GM19463 (cell line): Measurements from ENCODE around the gene STPG1.

Source experiments
- ATAC-seq: cut with Tn5 transposase; IDR thresholded peaks from one replicate; pipeline ENCODE4 v1.9.1; 2021; ENCODE audit warnings: mild to moderate bottlenecking, moderate library complexity; ENCODE audit not compliant: unreplicated experiment

The STPG1 gene

DNA sequence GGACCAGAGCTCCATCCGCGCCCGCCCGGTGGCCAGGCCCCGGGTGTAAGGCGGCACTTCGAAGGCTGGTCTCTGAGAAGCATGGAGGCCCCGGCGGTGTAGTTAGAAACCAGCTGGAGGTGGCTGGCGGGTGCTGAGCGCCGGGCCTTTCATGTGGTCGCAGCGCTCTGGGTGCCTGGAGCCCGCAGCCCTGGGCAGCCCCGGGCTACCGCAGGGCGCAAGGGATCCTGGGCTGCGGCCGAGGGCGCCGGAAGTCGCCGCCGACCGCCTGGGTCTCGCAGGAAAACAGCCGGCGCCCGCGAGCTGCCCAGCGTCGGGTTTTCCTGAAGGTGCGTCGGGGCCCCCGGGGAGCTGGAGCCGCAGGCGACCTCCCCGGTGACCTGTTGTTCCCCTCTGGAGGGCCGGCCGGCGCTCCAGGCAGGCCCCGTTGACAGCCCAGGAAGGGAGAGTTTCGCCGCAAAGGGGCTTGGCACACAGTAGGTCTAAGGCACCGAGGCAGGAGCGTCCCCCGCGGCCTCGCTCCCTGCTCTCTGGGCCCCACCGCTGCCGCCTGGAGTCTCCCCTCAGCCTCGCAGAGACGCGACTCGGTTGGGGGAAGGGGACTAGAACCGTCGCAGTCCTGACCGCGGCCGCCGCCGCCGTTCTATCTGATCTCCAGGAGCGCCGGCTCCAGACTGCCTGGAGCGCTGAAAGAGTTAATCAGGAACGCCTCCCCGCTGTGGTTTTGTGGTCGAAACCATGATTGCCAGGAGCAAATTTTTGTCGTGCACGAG lies 91.7 kb downstream of the STPG1 start:
- peak; percentile 68 for ATAC-seq

DNA sequence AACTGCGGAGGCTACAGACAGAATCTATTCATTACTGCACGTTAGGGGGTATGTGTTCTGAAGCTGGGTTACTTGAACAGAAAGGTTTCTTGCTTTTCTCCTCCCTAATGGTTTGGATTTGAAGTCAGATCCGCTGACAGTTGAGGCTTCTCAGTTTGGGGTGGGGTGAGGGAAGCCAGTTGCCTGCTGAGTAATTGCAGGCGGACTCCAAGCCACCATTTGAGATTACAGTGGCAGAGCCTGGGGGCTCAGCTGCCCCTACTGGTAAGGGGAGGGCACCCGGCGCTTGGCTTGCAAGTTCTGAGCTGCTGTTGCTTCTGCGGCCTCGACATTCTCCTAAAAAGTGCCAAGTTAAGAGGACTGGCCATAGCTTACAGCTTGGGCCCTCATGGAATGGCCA lies 92.5 kb downstream of the STPG1 start:
- no peak for ATAC-seq

DNA sequence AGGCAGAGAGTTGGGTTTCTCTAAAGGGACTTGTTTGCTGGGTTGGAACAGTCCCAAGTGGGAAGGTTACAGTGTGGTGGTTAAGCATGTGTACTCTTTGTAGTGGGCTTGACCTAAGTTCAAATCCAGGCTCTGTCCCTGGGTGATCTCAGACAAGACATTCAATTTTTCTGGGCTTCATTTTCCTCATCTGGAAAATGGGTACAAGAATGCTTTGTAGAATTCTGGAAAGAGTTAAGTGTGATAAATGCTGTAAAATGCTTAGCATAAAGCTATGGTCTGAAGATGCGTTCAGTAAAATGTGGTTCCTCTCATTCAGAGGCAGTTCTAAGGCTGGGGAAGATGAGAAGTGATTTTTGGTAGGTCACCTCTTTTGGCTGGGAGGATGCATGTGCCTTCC lies 93.6 kb downstream of the STPG1 start:
- no peak for ATAC-seq

DNA sequence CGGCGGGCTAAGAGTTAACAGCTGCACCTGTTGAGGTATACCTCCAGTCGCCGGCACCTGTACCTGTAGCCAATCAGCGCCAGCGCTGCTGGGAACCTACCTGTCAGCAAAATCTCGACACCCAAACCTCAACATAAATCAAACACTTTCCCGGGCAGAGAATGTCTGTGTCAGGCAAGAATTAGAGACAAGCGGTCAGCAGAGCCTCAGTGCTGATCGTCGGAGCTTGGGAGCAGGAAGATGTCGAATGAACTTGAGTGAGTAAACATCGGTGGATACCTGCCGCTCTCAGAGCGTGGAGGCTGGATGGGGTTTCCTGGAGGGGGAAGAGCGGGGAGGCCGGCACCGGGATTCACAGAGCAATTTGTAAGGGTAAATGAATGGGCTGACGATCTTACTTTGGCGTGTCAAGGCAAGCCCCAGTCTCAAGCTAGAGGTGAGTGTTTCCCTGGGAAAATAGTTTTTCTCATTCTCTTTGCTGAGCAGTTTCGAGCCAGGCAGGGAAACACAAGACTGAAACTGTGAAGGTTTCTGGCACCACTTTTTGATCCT lies 94.2 kb downstream of the STPG1 start, which contains the start of gene GRHL3:
TSS of gene GRHL3 (plus strand) at position 46 of the 552 bp plus-strand sequence. CDS start at position 241, 195 bp downstream.
- no peak for ATAC-seq

DNA sequence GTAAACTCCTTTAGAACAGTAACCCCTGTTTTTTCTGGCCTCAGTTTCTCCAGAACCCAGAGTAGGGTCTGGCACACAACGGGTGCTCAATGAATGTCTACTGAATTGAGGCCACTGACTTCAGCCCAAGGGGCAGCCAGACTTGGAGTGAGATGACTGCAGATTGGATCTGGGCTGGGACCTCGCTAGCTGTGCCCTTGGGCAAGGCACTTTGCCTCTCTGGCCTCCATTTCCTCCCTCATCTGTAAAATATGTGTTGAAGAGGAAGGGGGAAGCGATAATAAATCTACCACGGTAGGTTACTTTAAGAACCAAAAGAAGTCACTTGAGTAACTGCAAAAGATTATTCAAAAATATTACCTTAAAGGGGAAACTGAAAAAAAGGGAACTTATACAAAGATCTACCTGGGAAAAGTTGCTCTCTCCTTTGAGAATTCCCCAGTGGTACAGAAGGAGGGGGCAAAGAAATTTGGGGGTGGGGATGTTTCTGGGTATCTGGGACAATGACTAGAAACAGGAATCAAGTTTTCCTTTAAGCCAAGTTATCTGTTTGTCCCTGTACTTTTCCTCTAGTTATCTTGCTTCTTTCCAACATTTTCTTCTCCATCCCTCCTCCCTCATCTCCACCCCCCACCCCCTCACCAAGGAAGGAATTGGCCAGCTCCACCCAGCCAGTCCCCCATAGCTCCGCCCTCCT lies 94.8 kb downstream of the STPG1 start:
- ATAC-seq = no peak

DNA sequence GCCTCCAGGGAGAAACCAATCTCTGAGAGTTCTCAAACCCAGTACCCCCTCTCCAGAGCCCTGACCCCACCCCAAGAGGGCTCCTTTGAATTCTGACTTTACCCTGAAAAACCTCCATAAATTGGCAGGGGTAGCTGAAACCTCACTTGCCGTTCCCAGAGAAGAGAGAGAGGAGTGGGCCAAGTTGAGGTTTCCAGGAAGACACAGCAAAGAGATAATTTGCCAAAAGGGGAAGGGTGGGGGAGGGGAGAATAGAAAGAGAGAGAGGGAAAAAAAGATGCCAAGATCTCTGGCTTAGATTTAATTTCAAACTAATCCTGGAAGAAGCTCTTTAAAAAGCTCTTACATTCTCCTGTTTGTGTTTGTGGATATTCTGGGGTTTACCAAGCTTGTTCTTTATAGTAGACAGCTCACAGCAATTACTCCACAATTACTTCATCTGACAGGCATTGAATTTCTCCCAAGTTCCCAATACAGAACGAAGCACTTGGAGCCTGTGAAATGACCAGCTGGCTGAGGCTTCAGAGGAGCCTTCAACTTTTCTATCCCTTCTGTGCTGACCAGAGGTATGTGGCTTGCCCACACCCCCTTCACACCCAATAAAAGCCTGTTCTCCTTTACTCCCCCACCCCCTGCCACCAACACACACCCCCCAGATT lies 95.5 kb downstream of the STPG1 start:
- no peak for ATAC-seq

DNA sequence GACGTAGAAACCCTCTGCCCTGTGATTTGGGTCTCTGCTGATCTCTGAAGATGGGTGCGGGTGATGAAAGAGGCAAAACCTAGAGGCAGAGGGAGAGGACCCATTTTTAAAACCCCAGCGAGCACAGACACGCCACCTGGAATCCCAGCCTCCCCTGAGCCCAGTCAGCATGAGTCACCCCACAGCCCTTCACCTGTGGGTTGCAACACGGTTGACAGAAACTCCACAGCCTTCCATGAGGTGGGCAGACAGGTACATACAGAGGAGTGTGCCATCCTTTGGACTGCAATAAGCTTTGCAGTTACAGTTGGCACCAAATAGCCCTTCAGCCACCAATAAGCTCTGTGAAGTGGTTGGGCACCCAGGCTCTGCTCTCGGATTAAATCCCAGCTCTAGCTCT lies 96.5 kb downstream of the STPG1 start:
- ATAC-seq = no peak

DNA sequence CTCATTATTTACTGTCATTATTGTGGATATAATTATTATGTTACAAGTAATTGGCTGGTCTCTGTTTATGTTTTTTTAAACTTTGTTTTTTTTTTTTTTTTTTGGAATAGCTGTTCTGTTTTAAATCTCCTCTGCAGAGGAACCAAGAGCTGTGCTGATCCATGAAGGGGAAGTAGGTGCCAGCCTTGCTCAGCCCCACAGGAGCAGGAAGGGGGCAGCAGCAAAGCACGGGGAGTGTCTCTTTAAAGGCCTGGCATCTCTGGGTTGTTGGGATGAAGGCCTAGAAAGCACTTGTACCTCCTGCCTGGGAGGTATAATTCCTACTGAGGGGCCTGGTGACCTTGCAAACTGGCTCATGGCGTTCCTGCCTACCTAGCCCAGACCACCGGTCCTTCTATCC lies 96.9 kb downstream of the STPG1 start:
- ATAC-seq = no peak

DNA sequence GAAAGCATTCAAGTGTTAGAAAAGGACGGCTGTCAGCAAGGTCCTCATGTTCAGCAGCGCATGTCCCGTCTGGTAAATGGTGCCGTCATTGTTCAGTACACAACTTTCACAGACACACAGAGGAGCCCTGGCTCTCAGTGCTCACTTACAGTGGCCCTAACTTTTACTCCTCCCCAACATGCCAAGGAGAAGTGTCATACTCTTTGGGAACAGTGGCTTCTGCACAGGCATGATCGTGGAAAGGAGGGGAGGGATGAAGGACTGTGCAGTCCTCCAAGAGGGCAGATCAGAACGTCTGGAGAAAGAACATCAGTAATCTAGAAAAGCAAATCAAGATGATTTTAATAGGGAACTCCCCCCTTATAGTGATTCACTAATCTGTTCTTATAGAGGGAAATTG lies 98.2 kb downstream of the STPG1 start:
- ATAC-seq = no peak

DNA sequence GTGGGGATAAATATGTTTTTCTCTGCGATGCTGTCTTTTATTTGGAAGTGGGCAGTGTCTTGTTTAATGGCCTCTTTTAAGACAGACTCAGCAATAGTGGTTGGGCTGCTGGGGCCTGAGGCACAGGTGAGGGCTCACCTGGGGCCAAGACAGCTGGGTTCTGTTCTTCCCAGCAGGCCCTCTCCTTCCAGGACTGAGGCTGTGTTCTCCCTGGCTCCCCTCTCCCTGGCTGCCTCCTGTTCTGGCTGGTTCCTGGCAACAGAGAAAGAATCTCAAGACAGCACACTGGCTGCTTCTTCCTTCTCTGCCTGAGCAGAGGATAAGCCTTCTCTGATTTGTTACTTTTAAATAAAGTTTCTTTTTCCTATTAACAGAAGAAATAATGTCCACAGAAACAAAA lies 101.8 kb downstream of the STPG1 start:
- no peak for ATAC-seq

DNA sequence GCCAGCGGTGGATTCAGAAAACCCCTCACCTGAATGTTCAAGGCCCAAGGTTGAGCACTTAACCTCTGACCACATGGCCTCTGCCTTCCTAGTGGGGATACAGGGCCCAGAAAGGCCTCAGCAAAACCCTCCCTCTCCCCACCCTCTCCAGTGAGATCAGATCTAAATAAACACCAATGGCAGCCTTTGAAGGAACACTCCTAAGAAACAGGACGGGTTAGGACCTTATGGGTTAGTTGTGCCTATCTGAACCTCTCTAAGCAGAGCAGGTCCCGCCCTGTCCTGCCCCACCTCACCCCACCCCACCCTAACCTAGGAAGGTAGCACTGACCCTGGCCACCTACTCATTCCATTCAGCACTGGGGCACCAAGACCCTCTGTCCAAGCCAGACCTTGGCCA lies 102.3 kb downstream of the STPG1 start:
- ATAC-seq = no peak

DNA sequence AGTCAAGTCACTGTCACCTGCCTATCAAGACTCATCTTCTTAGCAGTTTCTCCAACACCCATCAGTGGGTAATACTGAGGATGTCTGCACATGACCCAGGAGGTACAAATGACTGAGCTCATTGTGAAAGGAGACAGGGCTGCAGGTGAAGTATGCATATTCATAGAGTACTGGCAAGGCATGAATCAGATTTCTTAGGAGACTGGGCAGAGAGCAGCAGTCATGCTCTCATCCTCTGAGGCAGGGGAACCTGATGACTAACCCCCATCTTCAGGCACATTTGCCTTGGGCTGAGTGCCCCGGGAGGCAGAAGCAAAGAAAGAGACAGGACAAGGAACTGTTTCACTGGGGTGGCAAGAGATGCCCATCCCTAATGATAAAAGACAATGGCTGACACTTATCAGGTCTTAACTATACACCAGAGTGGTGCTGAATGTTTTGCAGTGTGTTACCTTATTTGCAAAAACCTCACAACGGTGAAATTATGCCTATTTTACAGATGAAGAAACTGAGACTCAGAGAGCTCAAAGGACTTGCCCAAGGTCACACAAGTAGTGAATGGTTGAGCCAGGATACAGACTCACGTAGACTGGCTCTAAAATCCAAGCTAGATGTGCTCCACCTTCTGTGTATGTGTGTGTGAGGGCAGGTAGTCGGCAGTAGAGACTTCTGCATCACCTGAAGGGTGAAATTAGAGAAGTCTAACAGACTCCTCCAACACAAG lies 103.7 kb downstream of the STPG1 start:
- ATAC-seq = no peak

DNA sequence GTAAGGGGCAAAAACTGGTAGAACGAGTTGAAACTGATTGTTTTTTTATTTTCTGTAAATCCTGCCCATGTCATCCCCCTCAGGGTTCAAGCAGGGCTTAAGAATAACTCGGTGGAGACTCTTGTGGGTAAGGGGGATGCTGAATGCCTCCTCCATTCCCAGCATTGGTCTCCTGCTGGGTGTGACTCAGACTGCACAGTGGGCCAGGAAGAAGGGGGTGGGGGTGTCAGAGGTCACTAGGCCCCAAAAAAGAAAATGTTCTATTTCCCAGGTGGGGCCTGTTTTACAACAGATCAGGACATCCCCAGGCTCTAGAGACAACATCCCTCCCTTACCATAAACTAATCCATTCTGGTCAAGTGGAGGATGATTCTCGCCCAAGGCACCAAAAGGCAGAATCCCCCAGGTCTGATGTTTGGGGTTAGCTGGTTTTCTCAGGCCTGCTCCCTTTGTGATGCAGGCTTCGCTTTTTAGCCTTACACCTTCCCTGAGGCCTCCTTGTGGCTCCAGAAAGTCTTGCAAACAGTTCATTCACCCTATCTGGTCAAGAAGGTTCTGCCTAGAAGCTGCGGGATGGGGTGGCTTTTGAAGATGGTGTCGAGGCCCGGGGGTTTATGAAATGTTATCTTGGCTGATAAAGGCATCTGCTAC lies 105.1 kb downstream of the STPG1 start:
- ATAC-seq = no peak
